H54 (cell line): ENCODE data around the gene AKAP7.
A peak's percentile ranks its signal among the peaks of the same experiment; 100 is the strongest.
"Not testable (repeated sequence)": the region's sequence is repeated elsewhere in the genome, so short reads cannot be mapped to it uniquely, and the experiment has no call there.

Source experiments
- DNase-seq: peaks from one replicate; pipeline ENCODE4 v3.0.0; 2011; ENCODE audit warnings: low spot score, mixed read lengths; ENCODE audit not compliant: insufficient read length
- FAIRE-seq: peaks from 3 replicates; lab custom pipeline; 2011; peaks lifted over from hg19 to GRCh38; lab: Jason Lieb, UNC
- POLR2A ChIP-seq: IDR thresholded peaks from 2 replicates; pipeline ENCODE4 v1.6.1; 2011; ENCODE audit warnings: low read depth, mild to moderate bottlenecking, low read length

AKAP7 gene

DNA sequence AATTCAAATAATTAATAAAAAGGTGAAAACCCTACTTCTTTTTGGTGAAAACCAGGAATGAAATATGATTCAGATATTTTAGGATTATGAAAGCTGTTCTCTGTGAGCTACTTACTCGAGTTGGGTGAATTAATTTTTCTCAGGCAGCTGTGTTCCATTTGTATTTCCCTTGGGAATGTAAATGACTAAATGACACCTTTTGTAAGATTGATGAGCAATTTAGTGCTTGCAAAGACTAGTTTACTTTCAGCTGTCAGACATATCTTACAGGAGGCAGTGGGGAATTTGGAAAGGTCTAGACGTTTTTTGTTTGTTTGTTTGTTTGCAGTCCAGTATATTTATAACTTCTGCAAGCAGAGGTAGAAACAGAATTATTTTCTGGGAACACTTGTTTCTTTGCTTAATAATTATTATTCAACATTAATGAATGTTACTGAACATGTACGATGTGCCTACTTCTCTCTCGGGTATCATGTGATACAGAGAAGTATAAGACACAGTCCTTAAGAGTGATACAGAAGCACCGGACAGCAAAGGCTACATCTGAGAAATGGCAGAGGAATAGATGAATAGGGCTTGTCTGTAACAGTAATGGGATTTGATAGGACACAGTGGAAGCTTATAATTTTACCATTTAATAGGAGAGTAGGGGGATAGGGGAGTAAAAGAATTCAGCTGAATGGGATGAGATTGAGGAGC is 91.3 kb downstream of the AKAP7 start:
- TF ChIP-seq POLR2A: no peak
- no peak for DNase-seq
- FAIRE-seq: no peak

DNA sequence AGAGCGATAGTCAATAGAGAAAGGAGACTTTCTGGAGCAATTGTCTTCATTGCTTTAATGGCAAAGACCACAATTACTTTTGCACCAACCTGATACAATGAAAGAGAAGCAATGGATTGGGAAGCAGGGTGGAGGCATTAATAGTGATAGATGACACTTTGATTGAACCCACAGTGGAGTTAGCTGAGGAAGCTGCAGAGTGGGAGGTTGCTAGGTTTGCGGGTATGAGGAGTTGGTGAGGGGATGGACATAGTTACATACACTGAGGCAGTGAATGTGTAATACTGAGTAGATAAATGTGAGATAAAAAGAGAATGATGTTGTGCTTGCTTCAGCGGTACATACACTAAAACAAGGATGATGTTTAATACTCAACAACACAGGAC is 91.9 kb downstream of the AKAP7 start:
- FAIRE-seq (no peak), DNase-seq (no peak)
- no peak for TF ChIP-seq POLR2A

DNA sequence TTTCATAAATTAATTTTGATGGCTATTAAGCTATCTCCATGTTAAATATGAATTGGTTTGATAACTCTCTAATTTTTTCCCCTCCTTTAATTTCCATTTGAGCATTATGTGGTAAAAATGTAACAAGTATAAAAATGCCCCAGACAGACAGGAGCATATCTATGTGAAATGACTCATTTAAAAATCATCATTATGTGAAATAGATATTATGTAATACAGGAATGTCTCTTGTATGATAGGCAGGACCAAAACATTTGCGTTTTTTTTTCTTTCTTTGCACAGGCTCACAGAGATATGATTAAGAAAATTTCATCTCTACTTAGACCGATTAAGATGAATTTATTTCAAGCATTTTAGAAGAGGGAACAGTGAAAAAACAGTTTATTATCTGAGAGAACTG is 95.8 kb downstream of the AKAP7 start:
- no peak for TF ChIP-seq POLR2A
- DNase-seq: no peak
- FAIRE-seq: no peak

DNA sequence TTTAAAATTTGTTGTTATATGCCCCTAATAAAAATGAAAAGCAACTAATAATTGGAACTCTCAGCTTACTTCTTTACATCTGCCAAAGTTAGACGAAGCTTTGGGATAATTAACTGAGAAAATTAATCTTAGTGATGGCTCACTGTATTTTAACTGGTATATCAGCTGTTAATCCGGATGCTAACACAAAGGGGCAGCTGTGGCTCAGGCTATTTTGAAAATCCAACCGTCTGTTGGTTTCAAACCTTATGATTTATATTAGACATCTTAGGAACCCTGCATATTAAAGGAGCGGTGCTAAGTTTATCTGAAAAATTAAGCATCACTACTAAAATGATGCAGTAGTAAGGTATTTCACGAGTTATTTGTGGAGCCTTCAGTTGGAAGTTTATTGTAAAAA is 96.6 kb downstream of the AKAP7 start:
- TF ChIP-seq POLR2A: no peak
- FAIRE-seq: no peak
- no peak for DNase-seq

DNA sequence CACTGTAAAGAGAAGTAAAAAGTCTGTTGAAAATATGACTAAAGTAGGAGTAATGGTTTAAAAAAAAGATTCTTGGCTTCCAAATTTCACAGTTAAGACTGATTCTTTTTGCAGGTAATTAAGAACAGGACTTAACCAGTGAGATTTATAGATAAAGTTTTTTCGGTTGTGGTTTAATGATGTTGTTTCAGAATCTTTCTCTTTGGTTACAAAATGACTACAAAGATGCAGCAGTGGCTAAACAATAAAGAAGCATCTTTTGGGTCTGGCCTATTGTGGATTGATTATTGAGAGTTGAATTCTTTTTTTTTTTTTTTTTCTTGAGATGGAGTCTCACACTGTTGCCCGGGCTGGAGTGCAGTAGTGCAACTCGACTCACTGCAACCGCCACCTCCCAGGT is 109.7 kb downstream of the AKAP7 start:
- FAIRE-seq (no peak), DNase-seq (no peak)
- TF ChIP-seq POLR2A: no peak

DNA sequence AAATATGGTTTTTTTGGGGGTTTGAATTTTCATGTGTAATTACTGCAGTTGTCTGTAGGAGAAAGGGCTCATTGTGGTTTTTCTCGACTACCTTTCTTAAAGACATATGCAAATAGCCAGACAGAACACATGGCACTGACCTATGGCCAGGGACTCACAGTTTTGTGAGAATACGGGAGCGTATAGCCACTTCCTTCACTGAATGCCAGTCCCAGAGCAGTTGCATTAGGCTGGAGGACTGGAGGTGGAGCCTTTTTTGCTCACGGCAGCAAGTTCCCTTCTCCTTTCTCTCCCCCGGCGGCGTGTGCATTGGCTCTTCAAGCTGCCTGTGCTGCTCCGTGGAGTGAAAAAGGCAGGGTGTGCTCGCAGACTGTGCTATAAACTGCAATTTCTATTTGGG is 114.9 kb downstream of the AKAP7 start:
- peak; percentile 8 for DNase-seq
- no peak for TF ChIP-seq POLR2A
- no peak for FAIRE-seq

DNA sequence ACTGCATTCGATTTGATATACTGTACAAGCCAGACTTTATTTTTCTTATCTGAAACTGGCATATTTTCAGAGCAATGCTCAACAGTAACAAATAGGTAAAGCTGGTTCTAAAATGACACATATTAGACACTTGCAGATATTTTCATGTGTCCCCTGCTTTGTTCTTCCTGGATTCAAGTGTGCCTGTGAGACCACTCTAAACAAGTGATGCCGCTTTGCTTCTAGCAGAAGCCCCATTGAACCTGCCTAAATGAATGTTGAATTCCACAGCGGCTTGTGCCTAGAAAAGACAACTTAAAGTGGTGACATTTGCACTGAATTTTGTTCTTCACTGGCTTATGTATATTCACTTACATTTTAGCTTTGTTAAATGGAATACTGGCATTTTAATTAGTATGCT is 115.7 kb downstream of the AKAP7 start:
- DNase-seq: no peak
- no peak for FAIRE-seq
- no peak for TF ChIP-seq POLR2A

DNA sequence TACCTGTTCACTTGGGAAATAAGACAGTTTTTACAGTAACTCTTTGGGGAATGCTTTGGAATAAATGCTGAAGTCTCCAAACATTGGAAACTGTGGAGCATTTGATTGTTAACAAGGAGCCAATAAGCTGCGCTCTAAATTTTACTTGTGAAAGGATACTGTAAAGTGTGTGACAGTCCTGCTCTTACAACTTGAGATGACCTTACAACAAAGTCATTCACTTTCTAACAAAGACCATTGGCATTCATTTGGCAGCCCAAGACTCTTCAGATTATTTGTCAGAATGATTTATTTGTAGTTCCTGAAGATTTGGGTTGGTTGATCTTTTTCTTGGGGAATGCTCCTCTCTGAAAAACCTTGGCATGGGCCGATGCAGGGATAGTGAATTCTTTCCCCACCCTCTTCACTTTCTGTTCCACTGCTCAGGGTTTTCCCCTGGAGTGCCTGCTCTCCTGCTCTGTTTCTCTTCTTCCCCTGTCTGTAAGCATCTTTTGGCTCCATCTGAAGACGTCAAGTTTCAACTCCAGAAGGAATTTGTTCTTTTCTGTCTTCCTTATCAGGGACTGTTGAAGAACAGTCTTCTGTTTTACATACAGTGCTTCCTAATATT is 116.4 kb downstream of the AKAP7 start:
- TF ChIP-seq POLR2A: no peak
- DNase-seq (no peak), FAIRE-seq (no peak)

DNA sequence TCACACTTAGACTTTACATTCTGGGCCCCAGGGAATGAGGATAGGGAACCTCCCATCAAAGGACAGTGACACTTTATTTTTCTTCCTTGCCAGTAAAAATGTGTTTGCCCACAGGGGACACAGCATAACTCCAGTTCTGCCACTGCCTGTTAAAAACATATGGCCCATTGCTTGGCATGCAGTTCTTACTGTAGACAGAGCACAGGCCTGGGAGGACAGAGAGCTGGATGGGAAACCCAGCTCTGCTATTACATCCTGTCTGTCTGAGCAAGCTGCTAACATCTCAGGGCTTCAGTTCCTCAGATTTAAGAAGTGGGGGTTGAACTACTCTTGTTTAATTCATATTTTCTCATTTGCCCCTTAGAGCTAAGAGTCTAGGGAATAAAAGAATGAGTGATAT is 120.2 kb downstream of the AKAP7 start:
- FAIRE-seq (no peak), DNase-seq (no peak)
- no peak for TF ChIP-seq POLR2A

DNA sequence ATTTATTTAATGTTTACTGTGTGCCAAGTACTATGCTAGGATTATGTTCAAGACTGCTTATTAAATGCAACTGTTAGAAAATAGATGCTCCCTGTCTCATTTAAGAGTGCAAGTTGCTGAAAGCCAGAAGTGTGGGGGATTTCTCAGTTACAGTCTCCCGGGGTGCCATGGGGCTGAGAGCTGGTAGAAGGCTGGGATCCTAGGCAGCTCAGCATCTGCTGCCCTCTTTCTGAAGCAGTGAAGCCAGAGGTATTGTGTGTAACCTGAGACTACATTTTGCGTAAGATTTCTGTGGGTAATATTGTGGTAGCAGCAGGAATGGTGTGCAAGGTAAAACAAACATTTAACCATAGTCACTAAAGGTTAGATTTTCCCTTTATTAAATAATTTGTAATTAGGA is 120.6 kb downstream of the AKAP7 start:
- TF ChIP-seq POLR2A: no peak
- FAIRE-seq: no peak
- DNase-seq: no peak

DNA sequence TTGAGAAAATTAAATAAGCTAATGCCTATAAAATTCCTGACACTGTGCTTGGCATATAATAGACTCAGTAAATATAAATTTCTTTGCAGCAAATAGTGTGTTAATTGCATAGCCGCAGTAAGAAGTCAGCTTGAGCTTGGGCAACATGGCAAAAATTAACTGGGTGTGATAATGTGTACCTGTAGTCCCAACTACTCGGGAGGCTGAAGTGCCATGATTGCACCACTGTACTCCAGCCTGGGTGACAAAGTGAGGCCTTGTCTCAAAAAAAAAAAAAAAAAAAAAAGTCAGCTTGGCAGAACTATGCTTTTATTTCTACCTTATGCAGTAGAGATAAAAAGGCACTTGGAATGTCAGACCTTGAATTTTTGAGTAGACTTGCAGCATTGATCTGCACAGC is 121.8 kb downstream of the AKAP7 start:
- DNase-seq (no peak), FAIRE-seq (no peak)
- TF ChIP-seq POLR2A: no peak

DNA sequence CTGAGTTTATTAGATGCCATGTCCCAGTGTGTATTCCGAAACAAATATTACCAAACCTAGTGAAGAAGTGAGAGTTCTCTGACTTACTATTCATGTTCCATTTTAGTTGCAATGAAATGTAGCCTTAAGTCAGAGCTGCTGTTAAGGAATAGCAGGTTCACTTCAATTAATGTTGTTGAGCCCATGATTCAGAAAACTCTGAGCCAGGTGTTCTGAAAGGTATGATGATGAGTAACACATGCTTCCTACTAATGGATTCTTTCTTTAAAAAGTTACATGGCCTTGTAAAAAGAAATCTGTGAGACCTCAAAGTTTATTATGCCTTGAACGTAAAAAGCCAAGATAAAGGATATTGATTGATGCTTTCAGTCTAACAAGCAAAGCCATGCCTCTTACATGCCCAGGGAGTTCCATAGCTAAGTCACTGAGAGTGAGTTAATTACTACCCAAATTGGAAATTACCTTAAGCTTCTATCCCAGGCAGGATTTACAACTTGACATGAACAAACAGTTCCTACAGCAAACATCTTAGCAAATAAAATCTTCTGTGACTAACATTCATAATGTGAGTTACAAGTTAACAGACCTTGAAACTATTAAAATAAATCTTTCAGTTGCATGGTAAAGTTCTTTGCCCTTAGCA is 122.9 kb downstream of the AKAP7 start:
- no peak for DNase-seq
- no peak for FAIRE-seq
- TF ChIP-seq POLR2A: no peak

DNA sequence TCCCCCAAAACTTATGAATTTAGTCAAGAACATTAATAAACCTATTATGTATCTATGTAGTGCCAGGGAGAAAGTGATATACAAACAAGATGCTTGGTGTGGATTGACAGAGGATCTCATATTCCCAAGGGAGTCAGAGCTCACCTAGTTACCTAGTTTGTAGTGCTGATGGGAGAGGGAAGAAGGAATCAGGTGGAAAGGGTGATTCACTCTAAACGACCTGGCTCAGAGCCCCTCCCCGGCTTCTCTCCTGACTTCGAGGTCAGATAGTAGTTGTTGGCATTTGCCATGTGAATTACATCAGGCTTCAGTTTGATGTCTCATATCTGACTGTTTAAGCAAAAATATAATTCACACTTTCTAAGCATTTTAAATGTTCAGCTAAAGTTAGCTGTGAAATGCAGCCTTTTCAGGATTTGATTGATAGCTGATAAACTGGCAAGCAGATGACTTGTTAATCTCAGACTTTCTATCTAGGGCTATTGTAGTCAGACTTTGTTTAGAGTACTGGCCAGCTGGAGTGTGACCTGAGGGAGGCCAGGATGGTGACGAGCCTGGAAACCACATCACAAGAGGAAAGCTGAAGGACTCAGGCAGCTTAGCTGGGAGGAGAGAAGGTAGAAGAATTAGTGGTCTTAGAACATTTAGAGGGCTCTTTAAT is 123.7 kb downstream of the AKAP7 start:
- TF ChIP-seq POLR2A: no peak
- FAIRE-seq (no peak), DNase-seq (no peak)

DNA sequence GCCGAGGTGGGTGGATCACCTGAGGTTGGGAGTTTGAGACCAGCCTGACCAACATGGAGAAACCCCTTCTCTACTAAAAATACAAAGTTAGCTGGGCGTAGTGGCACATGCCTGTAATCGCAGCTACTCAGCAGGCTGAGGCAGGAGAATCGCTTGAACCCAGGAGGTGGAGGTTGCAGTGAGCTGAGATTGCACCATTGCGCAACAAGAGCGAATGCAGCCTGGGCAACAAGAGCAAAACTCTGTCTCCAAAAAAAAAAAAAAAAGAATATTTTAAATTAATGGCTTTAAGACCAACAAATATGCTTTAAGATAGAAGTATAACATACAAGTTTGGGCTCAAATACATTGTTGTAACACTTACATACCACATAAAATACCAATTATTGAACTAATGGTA is 125.7 kb downstream of the AKAP7 start:
- DNase-seq, FAIRE-seq: not testable (repeated sequence)

DNA sequence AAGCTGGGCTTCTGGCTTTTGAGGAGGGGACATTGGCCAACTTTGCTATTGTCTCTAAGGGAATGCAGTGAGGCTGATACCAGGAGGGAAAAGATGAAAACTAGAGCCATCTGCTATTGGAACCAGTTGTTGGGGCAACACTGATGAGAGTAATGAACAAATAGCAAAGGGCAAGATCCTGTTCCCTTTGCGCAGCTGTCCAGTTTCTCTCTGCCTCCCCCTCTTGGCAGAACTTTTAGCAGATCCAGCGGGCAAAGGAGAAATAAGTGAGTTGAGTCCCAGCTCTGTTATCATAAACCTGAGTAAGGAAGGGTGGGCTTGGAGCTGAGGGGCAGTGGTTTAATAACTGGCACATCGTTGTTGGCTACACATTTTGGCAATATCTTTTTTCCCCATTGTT is 126.8 kb downstream of the AKAP7 start:
- TF ChIP-seq POLR2A: no peak
- no peak for FAIRE-seq
- DNase-seq: no peak
